DMS53 treated with DMSO at 0.1 percent for 48 hours (cell line): ENCODE data around the gene LCE2C.

Experiments used
- DNase-seq: peaks from one replicate; lab custom pipeline; 2025; ENCODE audit not compliant: unreplicated experiment; lab: John Stamatoyannopoulos, UW

LCE2C gene

GRCh38 chr1:152718238-152718637 is 43.2 kb downstream of the LCE2C start:
- no peak for DNase-seq

DNA sequence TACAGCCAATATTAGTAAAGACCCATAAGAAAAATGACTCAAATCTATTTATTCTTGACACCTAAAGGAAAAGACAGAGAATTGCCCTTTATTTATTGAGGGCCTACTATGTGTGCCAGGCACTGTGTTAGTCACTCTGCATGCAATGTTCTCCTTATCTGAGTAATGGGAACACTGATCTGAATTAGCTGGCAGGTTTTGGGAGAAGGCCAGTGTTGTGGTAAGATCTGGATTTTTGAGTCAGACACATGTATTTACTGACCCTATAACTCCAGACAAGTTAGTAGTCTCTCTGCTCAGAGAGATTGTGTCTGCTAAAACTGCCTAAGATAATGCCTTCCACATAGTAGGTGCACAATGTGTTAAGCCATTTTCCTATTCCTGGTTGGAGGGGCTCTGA is 50.2 kb downstream of the LCE2C start:
- DNase-seq = no peak
